Effector memory CD4-positive, alpha-beta T cell (primary cell): Measurements from ENCODE around the gene GRPEL1.

Source experiments
- DNase-seq, 3 donors: peaks; one replicate each; pipeline ENCODE4 v3.0.0-alpha.2; 2020
- H3K27ac ChIP-seq: 2 replicates; pipeline ENCODE4 v1.7.0; 2013; ENCODE audit warnings: mild to moderate bottlenecking, low read length, moderate library complexity; ENCODE audit not compliant: insufficient read depth, poor library complexity, severe bottlenecking
- H3K27me3 ChIP-seq: replicated peaks from 2 replicates; pipeline ENCODE4 v1.7.0; 2013; ENCODE audit warnings: mild to moderate bottlenecking, low read length; ENCODE audit not compliant: insufficient read depth, control insufficient read depth, poor library complexity, severe bottlenecking
- H3K36me3 ChIP-seq: 2 replicates; pipeline ENCODE4 v1.7.0; 2013; ENCODE audit warnings: mild to moderate bottlenecking, low read length, moderate library complexity; ENCODE audit not compliant: control insufficient read depth, insufficient read depth
- H3K4me1 ChIP-seq: 2 replicates; pipeline ENCODE4 v1.7.0; 2013; ENCODE audit warnings: low read length, mild to moderate bottlenecking; ENCODE audit not compliant: control insufficient read depth, insufficient read depth, poor library complexity, severe bottlenecking
- H3K4me3 ChIP-seq: 2 replicates; pipeline ENCODE4 v1.7.0; 2013; ENCODE audit warnings: low read length, low read depth, mild to moderate bottlenecking; ENCODE audit not compliant: insufficient read depth, poor library complexity, severe bottlenecking
- H3K9me3 ChIP-seq: 2 replicates; pipeline ENCODE4 v1.7.0; 2013; ENCODE audit warnings: mild to moderate bottlenecking, low read length, moderate library complexity; ENCODE audit not compliant: control insufficient read depth

GRPEL1 gene

GRCh38 chr4:7055111-7055989 lies 12.5 kb downstream of the GRPEL1 start:
- Histone ChIP-seq H3K9me3 (no peaks in the 10 kb centered on the region), H3K27ac (no peak overlapping the region), H3K27me3 (no peaks in the 10 kb centered on the region), H3K4me3 (no peak overlapping the region), H3K36me3 (peaks cover 59% of the 10 kb centered on the region), H3K4me1 (peaks cover 11% of the 10 kb centered on the region)
- DNase-seq = no peak

GRCh38 chr4:7054106-7054880 lies 13.6 kb downstream of the GRPEL1 start:
- no peak for DNase-seq
- no peaks in the 10 kb centered on the region for H3K9me3 ChIP-seq
- peaks cover 49% of the 10 kb centered on the region for H3K36me3 ChIP-seq
- H3K4me3 ChIP-seq = no peak overlapping the region
- H3K27me3 ChIP-seq = no peaks in the 10 kb centered on the region
- no peak overlapping the region for H3K27ac ChIP-seq
- peaks cover 13% of the 10 kb centered on the region for H3K4me1 ChIP-seq

- peaks cover 13% of the 10 kb centered on the region for H3K4me1 ChIP-seq
- H3K9me3 ChIP-seq = no peaks in the 10 kb centered on the region
- no peaks in the 10 kb centered on the region for H3K27me3 ChIP-seq
- no peak overlapping the region for H3K27ac ChIP-seq
- H3K36me3 ChIP-seq = peaks cover 46% of the 10 kb centered on the region
- no peak for DNase-seq
- H3K4me3 ChIP-seq = no peak overlapping the region
These were observed 14.7 kb downstream of the GRPEL1 start for GRCh38 chr4:7052923-7053715.

- Histone ChIP-seq H3K36me3 (peaks cover 46% of the 10 kb centered on the region), H3K4me3 (no peak overlapping the region), H3K9me3 (no peaks in the 10 kb centered on the region), H3K4me1 (peaks cover 15% of the 10 kb centered on the region), H3K27me3 (no peaks in the 10 kb centered on the region), H3K27ac (no peak overlapping the region)
- DNase-seq = no peak
These were observed 15.6 kb downstream of the GRPEL1 start for GRCh38 chr4:7052313-7052712.

- Histone ChIP-seq H3K27ac (no peak overlapping the region), H3K4me3 (no peak overlapping the region), H3K4me1 (peaks cover 19% of the 10 kb centered on the region), H3K9me3 (no peaks in the 10 kb centered on the region), H3K36me3 (peaks cover 46% of the 10 kb centered on the region), H3K27me3 (no peaks in the 10 kb centered on the region)
- no peak for DNase-seq
These were observed 16.0 kb downstream of the GRPEL1 start for GRCh38 chr4:7051905-7052304.

GRCh38 chr4:7051144-7051495 lies 16.7 kb downstream of the GRPEL1 start:
- no peaks in the 10 kb centered on the region for H3K27me3 ChIP-seq
- H3K9me3 ChIP-seq = no peaks in the 10 kb centered on the region
- H3K27ac ChIP-seq = no peak overlapping the region
- DNase-seq = no peak
- no peak overlapping the region for H3K4me3 ChIP-seq
- H3K4me1 ChIP-seq = peaks cover 27% of the 10 kb centered on the region
- peaks cover 39% of the 10 kb centered on the region for H3K36me3 ChIP-seq

GRCh38 chr4:7050481-7051143 lies 17.3 kb downstream of the GRPEL1 start:
- Histone ChIP-seq H3K9me3 (no peaks in the 10 kb centered on the region), H3K36me3 (peaks cover 37% of the 10 kb centered on the region), H3K4me3 (no peak overlapping the region), H3K27ac (no peak overlapping the region), H3K4me1 (peaks cover 32% of the 10 kb centered on the region), H3K27me3 (no peaks in the 10 kb centered on the region)
- no peak for DNase-seq

GRCh38 chr4:7049739-7050138 lies 18.1 kb downstream of the GRPEL1 start:
- Histone ChIP-seq H3K4me1 (peaks cover 41% of the 10 kb centered on the region), H3K36me3 (peaks cover 32% of the 10 kb centered on the region), H3K27ac (no peak overlapping the region), H3K9me3 (no peaks in the 10 kb centered on the region), H3K4me3 (no peak overlapping the region), H3K27me3 (no peaks in the 10 kb centered on the region)
- no peak for DNase-seq

GRCh38 chr4:7049295-7049694 lies 18.6 kb downstream of the GRPEL1 start:
- DNase-seq = no peak
- Histone ChIP-seq H3K36me3 (peaks cover 29% of the 10 kb centered on the region), H3K4me3 (no peak overlapping the region), H3K9me3 (no peaks in the 10 kb centered on the region), H3K27ac (no peak overlapping the region), H3K27me3 (no peaks in the 10 kb centered on the region), H3K4me1 (peaks cover 46% of the 10 kb centered on the region)
